DMS153 treated with DMSO at 0.1 percent for 48 hours (cell line): Measurements from ENCODE around the gene PIK3AP1.
"Not testable (repeated sequence)": the region's sequence is repeated elsewhere in the genome, so short reads cannot be mapped to it uniquely, and the experiment has no call there.

ENCODE experiments used
- DNase-seq: peaks from one replicate; lab custom pipeline; 2025; ENCODE audit not compliant: unreplicated experiment; lab: John Stamatoyannopoulos, UW

The PIK3AP1 gene

GRCh38 chr10:96586419-96587263 is 133.7 kb downstream of the PIK3AP1 start, which contains the start of gene TM9SF3:
Gene TM9SF3 (minus strand): TSS chr10:96587012. CDS start chr10:96586835, 177 bp downstream.
- DNase-seq, result peak; percentile 45

DNA sequence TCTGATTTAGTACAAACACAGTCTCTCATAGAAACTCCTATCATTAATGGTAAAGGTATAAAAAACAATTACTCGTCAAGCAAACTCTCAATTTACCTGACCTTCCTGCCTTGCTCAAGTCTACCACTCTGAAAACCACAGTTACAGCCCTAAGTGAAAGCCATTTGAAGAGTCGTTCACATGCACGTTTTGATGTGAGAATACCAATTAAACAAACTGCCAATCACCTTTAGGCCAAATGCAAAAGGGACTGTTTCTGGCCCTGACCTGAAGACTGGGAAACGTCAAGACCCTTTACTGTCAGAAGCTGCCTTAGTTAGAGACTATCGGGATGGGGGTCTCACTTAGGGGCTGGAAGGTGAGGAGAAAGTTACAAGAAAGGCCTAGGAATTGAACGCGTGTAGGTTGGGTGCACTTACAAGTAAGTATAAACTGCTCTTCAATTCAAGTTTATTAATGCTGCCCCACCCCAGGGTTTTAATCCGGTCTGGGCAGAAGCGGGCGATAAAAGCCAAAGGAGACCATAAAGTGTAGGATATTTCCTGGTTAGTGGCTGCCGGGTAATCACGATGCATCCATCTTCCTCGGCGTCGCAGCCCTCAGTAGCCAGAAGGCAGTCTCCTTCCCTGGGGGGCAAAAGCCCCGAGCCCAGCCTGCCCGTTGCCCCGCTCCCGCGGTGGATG is 134.4 kb downstream of the PIK3AP1 start:
- no peak for DNase-seq

- DNase-seq, result no peak
Observed at GRCh38 chr10:96584474-96584873, 135.8 kb downstream of the PIK3AP1 start.

GRCh38 chr10:96584035-96584434 is 136.3 kb downstream of the PIK3AP1 start:
- no peak for DNase-seq

DNA sequence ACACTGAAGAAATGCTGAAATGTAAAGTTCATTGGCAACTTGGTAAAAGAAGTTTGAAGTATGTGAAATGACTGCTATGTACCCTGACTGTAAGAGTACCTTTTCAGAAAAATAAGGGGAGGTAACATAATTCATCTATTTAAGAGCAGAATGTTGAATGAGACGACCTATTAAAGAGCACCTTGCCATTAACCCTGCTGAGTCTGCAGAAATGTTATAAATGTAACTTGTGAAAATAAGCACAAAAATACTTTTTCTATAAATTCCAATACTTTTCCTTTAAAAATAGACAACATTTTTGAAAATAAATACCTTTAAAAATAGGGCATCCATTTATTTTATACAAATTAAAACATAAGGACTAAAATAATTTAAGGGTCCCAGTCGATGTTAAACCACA is 141.2 kb downstream of the PIK3AP1 start:
- DNase-seq, result no peak

GRCh38 chr10:96578633-96579032 is 141.7 kb downstream of the PIK3AP1 start:
- DNase-seq, result no peak

DNA sequence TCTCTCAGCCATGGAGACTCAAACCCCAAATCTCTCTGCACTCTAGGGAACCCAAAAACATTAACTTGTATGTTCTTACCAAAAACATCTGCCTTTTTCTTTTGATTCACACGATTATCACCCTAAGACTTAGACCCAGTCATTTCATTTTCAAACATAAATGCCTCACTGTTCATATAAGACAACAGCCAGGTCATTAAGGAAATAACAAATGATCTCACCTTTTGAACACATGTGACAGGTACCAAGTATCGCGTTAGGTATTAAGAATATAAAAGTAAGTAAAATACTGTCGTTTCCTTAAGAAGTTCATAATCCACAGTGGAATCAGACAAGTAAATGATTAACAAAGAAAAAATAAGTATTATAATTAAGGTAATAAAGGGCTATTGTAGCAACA is 142.3 kb downstream of the PIK3AP1 start:
- DNase-seq, result no peak

DNA sequence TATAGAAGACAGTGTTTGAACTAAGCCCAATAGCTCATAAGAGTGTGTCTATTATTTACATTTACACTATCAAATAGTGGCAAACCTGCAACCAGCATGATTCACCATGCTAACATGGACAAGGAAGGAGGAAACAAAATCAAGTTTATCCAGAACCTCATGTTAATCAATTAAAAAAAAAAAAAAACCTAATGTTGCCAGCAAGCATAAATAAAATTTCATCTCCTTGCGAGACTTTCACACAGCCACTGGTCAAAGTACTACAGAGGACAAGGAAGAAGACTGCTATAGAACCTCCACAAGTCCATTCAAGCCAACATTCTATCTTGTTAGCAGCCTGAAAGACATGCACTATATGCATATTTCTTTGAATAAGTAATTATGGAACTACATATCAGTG is 143.2 kb downstream of the PIK3AP1 start:
- DNase-seq, result no peak

DNA sequence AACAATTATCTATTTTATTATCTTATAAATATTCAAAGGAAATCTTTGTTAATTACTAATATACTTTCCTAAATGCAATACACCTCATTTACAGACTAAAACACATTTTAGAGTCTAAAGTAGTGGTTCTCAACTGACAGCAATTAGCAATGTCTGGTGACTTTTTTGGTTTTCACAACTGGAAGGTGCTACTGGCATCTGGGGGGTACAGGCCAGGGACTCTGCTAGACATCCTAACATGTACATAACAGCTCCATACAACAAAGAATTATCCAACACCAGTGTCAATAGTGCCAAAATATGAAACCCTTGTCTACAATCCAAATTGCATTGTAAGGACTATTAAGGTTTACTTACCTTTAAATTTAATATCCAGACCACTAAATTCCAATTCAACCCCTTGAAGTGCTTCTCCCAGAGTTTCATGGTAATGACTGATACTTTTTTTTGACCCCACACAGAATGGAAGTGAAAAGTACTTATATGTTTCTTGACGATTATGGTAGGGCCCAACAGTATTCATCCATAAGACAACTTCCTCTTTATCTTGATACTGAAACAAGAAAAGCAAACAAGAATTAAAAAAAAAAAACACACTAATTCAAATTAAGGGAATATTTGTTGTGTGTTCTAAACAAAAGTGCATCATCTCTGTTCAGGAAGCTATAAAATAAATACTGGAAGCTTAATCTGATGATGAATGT is 143.9 kb downstream of the PIK3AP1 start:
- DNase-seq, result no peak

DNA sequence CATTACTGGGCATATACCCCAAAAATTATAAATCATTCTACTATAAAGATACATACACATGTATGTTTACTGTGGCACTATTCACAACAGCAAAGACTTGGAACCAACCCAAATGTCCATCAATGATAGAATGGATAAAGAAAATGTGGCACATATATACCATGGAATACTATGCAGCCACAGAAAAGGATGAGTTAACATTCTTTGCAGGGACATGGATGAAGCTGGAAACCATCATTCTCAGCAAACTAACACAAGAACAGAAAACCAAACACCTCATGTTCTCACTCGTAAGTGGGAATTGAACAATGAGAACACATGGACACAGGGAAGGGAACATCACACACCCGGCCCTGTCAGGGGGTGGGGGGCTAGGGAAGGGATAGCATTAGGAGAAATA is 145.8 kb downstream of the PIK3AP1 start:
- DNase-seq, result not testable (repeated sequence)

- DNase-seq, result no peak
Observed at GRCh38 chr10:96573036-96573435, 147.3 kb downstream of the PIK3AP1 start.

- DNase-seq, result no peak
Observed at GRCh38 chr10:96570983-96571964, 149.0 kb downstream of the PIK3AP1 start.

- DNase-seq, result no peak
Observed at GRCh38 chr10:96570511-96570910, 149.8 kb downstream of the PIK3AP1 start.

- DNase-seq, result no peak
Observed at GRCh38 chr10:96568402-96568801, 151.9 kb downstream of the PIK3AP1 start.

- DNase-seq, result no peak
Observed at GRCh38 chr10:96565774-96566173, 154.5 kb downstream of the PIK3AP1 start.

- no peak for DNase-seq
Observed at GRCh38 chr10:96560966-96561887, 159.1 kb downstream of the PIK3AP1 start.

DNA sequence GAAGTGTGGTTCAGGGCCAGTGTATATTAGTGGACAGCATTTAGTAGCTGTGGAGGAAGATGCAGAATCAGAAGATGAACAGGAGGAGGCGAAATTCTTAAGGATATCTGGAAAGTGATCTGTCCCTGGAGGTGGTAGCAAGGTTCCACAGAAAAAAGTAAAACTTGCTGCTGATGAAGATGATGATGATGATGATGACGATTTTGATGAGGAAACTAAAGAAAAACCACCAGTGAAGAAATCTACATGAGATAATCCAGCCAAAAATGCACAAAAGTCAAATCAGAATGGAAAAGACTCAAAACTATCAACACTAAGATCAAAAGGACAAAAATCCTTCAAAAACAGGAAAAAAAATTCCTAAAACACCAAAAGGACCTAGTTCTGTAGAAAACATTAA is 159.8 kb downstream of the PIK3AP1 start:
- no peak for DNase-seq

GRCh38 chr10:96556003-96556402 is 164.3 kb downstream of the PIK3AP1 start:
- no peak for DNase-seq

DNA sequence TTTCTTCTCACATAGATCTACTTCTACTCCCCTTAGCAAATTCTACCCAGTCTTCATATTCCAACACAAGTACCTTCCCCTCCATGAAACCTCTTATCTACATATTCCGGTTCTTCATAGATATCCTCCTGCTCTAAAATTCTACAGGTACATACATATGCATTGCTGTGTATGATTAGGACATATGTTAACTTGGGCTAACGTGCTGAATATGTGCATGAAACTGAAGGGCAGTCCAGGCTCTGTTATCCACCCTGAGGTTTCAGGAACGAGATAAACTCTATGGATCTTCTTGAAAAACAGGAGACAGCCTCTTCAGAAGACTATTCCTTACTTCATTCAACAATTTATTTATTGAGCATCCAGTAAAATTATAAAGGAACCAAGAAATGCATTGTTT is 165.0 kb downstream of the PIK3AP1 start:
- no peak for DNase-seq
